ENCODE data around the gene OR2B6.

DNA sequence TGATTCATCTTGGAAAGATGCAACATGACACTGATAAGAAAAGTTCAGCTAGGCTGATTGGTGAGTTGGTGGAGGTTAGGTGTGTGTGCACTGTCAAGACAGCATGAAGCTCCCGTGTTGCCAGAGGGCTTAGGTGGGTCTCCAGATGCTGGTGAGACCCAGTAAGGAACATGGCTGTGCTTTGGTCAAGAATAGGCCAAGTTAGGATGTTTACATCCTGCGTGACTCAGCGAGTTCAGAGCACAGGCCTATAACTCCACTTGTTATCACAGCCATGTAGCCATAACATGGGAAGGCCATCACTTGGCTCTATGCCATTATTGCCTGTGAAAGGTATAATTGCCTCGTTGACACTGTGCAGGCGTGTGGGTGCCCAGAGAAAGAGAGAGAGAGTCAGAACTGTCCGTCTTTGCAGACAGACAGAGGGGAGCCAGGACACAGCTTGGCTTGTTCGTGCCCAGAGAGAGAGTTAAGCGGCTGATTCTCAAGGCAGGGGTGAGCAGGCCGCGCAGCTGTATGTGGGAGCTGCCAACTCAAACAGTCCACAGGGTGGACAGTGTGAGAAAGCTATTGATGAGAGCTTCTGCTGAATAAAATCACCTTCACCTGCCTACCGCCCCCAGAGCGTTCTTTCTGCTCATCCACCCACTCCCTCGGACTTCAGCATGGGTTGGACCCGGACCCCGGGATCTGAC is 43.5 kb downstream of the OR2B6 start:
- no peak for TF ChIP-seq POLR2A (IDR thresholded peaks at IDR 0.05; ENCODE audit: low read length)
- no peak for TF ChIP-seq GATA1 (IDR thresholded peaks at IDR 0.05; ENCODE audit: low read depth, low read length)
